ENCODE measurements around the gene ZNF786. TPM values are rescaled to one million over a fixed set of nuclear protein-coding genes. Genes with fewer than 3 reads are reported as not detected.

Gene ZNF786
- total RNA-seq, 2 donors from 2014 or later, result 4.8 to 5.4 TPM

DNA sequence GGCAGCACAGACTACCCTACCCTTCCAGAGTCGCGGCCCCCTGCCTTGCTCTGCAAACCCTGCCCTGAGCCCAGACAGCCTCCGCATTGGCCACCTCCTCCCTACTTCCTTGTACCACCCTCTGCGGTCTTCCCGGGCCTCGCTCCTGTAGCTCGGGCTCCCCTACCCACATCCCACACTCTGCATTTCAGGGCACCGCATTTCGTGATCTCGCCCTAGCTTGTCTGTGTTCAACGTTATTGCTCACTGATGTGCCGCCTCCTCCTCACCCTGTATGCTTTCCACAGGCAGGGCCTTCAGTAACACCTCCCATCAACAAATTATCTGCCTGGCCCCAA lies 68.8 kb downstream of the ZNF786 start:
- no peaks in the 10 kb centered on the region for H3K36me3 ChIP-seq

DNA sequence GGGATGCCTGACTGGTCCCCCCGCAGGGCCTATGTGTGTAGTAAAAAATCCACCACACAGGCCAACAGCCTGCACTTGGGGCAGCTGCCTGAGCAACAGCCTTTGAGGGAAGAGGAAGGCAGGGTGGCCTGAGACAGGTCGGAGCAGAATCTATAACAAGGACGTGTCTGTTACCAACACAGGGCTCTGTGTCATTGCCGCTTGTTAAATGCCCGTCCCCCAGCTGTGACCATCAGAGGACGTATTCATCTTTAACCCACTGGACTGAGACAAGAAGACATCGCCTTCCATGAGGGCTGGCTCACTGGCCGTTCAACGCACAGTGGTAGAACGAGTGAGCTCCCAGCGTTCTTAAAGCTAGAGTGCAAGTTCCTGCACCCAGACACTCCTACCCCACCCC lies 70.0 kb downstream of the ZNF786 start:
- TF ChIP-seq, protein P1, sequence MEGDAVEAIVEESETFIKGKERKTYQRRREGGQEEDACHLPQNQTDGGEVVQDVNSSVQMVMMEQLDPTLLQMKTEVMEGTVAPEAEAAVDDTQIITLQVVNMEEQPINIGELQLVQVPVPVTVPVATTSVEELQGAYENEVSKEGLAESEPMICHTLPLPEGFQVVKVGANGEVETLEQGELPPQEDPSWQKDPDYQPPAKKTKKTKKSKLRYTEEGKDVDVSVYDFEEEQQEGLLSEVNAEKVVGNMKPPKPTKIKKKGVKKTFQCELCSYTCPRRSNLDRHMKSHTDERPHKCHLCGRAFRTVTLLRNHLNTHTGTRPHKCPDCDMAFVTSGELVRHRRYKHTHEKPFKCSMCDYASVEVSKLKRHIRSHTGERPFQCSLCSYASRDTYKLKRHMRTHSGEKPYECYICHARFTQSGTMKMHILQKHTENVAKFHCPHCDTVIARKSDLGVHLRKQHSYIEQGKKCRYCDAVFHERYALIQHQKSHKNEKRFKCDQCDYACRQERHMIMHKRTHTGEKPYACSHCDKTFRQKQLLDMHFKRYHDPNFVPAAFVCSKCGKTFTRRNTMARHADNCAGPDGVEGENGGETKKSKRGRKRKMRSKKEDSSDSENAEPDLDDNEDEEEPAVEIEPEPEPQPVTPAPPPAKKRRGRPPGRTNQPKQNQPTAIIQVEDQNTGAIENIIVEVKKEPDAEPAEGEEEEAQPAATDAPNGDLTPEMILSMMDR (IDR thresholded peaks at IDR 0.05), result no peak
- no peak for DNase-seq
- no peaks in the 10 kb centered on the region for H3K4me1 ChIP-seq
- no peaks in the 10 kb centered on the region for H3K27me3 ChIP-seq
- H3K9ac ChIP-seq (ENCODE audit: low read depth in 2 of 2, low read length in 2 of 2), result no peak overlapping the region
- no peak overlapping the region for H3K4me3 ChIP-seq
- no peaks in the 10 kb centered on the region for H3K36me3 ChIP-seq
- no peak overlapping the region for H3K27ac ChIP-seq
- intact Hi-C loops (cut with DNase I), result no loop called here
- H3K9me3 ChIP-seq, result no peaks in the 10 kb centered on the region

More for the DNA sequence above, 68.8 kb downstream of the ZNF786 start:
- H3K4me1 ChIP-seq, result no peaks in the 10 kb centered on the region
- no peak overlapping the region for H3K4me3 ChIP-seq
- no peaks in the 10 kb centered on the region for H3K9me3 ChIP-seq
- TF ChIP-seq, protein P1 (IDR thresholded peaks at IDR 0.05), result no peak
- intact Hi-C loops (cut with DNase I), result no loop called here
- H3K27me3 ChIP-seq, result no peaks in the 10 kb centered on the region
- H3K9ac ChIP-seq (ENCODE audit: low read depth in 2 of 2, low read length in 2 of 2), result no peak overlapping the region
- no peak for DNase-seq
- H3K27ac ChIP-seq, result no peak overlapping the region

Other genes with a start within 250 kb of the ZNF786 start
- gene EZH2, start 206.4 kb downstream of the ZNF786 start, total RNA-seq, result 10 to 100 TPM; 13.4 to 31.7 TPM
- gene PDIA4, start 62.2 kb downstream of the ZNF786 start, total RNA-seq, result 100 to 1,000 TPM; 218 to 485 TPM
- gene ZNF425, start 35.6 kb upstream of the ZNF786 start, total RNA-seq, result 1 to 10 TPM in 1 of 2 donors, under 1 TPM in 1; 0.96 to 1.0 TPM
- gene ZNF398, start 56.7 kb upstream of the ZNF786 start, total RNA-seq, result 10 to 100 TPM; 10.2 to 12.3 TPM
- 10 to 100 TPM; 24.1 to 31.5 TPM for gene ZNF282, start 104.8 kb upstream of the ZNF786 start, total RNA-seq
- gene ZNF212, start 148.9 kb upstream of the ZNF786 start, total RNA-seq, result 10 to 100 TPM in 1 of 2 donors, 1 to 10 TPM in 1; 9.8 to 10.4 TPM
- gene ZNF783, start 171.5 kb upstream of the ZNF786 start, total RNA-seq, result 1 to 10 TPM; 5.5 to 8.9 TPM

All from colonic mucosa (tissue), 4 donors.